Neural cell (in vitro differentiated cells): Measurements from ENCODE around the gene DEPDC5.
"Not testable (repeated sequence)": the region's sequence is repeated elsewhere in the genome, so short reads cannot be mapped to it uniquely, and the experiment has no call there.

Experiments used
- EP300 ChIP-seq: fragments of 450-650 bp; conservative IDR thresholded peaks from 2 replicates; pipeline ENCODE4 v1.6.1; 2014; ENCODE audit warnings: antibody characterized with exemption, mild to moderate bottlenecking, moderate library complexity; ENCODE audit not compliant: poor library complexity, severe bottlenecking
- EZH2 ChIP-seq: fragments of 200-600, 300-800 bp; shearing (Covaris generic), sonication (generic); IDR thresholded peaks from 2 replicates; pipeline ENCODE4 v1.6.1; 2014; ENCODE audit warnings: antibody characterized with exemption, low read length, borderline replicate concordance, mild to moderate bottlenecking; ENCODE audit not compliant: insufficient read depth, poor library complexity, severe bottlenecking
- POLR2AphosphoS5 ChIP-seq: IDR thresholded peaks from 2 replicates; pipeline ENCODE4 v1.6.1; 2012
- SMC3 ChIP-seq: fragments of 450-650 bp; conservative IDR thresholded peaks from 2 replicates; pipeline ENCODE4 v1.6.1; 2014; ENCODE audit warnings: antibody characterized with exemption, mild to moderate bottlenecking, moderate library complexity; ENCODE audit not compliant: poor library complexity
- TAF1 ChIP-seq: IDR thresholded peaks from 2 replicates; pipeline ENCODE4 v1.6.1; 2012; ENCODE audit warnings: low read depth
- TF ChIP-seq, protein P1 (sequence below): fragments of 450-650 bp; IDR thresholded peaks from 2 replicates; pipeline ENCODE4 v1.5.1; 2014; ENCODE audit warnings: antibody characterized with exemption, mild to moderate bottlenecking, moderate library complexity; ENCODE audit not compliant: poor library complexity, severe bottlenecking

DNA sequence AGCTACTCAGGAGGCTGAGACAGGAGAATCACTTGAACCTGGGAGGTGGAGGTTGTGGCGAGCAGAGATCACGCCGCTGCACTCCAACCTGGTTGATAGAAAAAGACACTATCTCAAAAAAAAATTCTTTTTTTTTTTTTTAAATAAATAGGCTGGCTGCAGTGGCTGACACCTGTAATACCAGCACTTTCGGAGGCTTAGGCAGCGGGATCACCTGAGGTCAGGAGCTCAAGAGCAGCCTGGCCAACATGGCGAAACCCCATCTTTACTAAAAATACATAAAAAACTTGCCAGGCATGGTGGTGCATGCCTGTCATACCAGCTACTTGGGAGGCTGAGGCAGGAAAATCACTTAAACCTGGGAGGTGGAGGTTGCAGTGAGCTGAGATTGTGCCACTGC, 47.0 kb downstream of the DEPDC5 start:
- TF ChIP-seq, protein P1, sequence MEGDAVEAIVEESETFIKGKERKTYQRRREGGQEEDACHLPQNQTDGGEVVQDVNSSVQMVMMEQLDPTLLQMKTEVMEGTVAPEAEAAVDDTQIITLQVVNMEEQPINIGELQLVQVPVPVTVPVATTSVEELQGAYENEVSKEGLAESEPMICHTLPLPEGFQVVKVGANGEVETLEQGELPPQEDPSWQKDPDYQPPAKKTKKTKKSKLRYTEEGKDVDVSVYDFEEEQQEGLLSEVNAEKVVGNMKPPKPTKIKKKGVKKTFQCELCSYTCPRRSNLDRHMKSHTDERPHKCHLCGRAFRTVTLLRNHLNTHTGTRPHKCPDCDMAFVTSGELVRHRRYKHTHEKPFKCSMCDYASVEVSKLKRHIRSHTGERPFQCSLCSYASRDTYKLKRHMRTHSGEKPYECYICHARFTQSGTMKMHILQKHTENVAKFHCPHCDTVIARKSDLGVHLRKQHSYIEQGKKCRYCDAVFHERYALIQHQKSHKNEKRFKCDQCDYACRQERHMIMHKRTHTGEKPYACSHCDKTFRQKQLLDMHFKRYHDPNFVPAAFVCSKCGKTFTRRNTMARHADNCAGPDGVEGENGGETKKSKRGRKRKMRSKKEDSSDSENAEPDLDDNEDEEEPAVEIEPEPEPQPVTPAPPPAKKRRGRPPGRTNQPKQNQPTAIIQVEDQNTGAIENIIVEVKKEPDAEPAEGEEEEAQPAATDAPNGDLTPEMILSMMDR: not testable (repeated sequence)
- TF ChIP-seq TAF1, EZH2, POLR2AphosphoS5, EP300, SMC3: not testable (repeated sequence)
